H1 (cell line): ENCODE data around the gene ARHGAP28. TPM values are rescaled to one million over a fixed set of nuclear protein-coding genes. Genes with fewer than 3 reads are reported as not detected.

Source experiments
- CTCF ChIA-PET: fragments of 300-600 bp; sonication (Branson Sonifier 250); formaldehyde crosslinking; loops from one replicate; lab custom pipeline; 2021; ENCODE audit not compliant: partially characterized antibody; lab: Charles Lee
- POLR2A ChIA-PET: fragments of 300-600 bp; sonication (Branson Sonifier 250); formaldehyde crosslinking; loops from one replicate; lab custom pipeline; 2021; ENCODE audit warnings: inconsistent platforms; ENCODE audit not compliant: partially characterized antibody; lab: Charles Lee
- DNase-seq, 2 experiments: peaks; one replicate each; pipeline versions ENCODE4 v3.0.0 to v3.0.0-alpha.2; 2010 to 2022; ENCODE audit warnings: low spot score in 2 of 2, low read depth in 1 of 2, mixed read lengths in 1 of 2
- FAIRE-seq: peaks from 2 replicates; lab custom pipeline; 2011; peaks lifted over from hg19 to GRCh38; lab: Jason Lieb, UNC
- H2AFZ ChIP-seq: 2 replicates; pipeline ENCODE4 v1.8.1; 2012; ENCODE audit warnings: low read length, inconsistent platforms
- H2AK5ac ChIP-seq: 2 replicates; pipeline ENCODE4 v1.6.1; 2013; ENCODE audit warnings: low read depth, low read length
- H2BK120ac ChIP-seq: replicated peaks from 2 replicates; pipeline ENCODE3; 2013; ENCODE audit warnings: low read depth, low read length, inconsistent platforms
- H2BK12ac ChIP-seq: 2 replicates; pipeline ENCODE4 v1.6.1; 2013; ENCODE audit warnings: low read depth, low read length
- H2BK15ac ChIP-seq: 2 replicates; pipeline ENCODE4 v1.6.1; 2013; ENCODE audit warnings: low read length
- H2BK20ac ChIP-seq: 2 replicates; pipeline ENCODE4 v1.6.1; 2013; ENCODE audit warnings: low read length
- H2BK5ac ChIP-seq: 2 replicates; pipeline ENCODE4 v1.6.1; 2013; ENCODE audit warnings: low read depth, low read length
- H3K14ac ChIP-seq: 2 replicates; pipeline ENCODE4 v1.6.1; 2013; ENCODE audit warnings: inconsistent platforms; ENCODE audit not compliant: insufficient read length
- H3K18ac ChIP-seq: 2 replicates; pipeline ENCODE4 v1.6.1; 2013; ENCODE audit warnings: low read length; ENCODE audit errors: extremely low read depth
- H3K23ac ChIP-seq: 2 replicates; pipeline ENCODE4 v1.6.1; 2013; ENCODE audit warnings: inconsistent platforms; ENCODE audit not compliant: insufficient read length
- H3K23me2 ChIP-seq: 2 replicates; pipeline ENCODE4 v1.6.1; 2013; ENCODE audit warnings: low read depth, low read length
- H3K27ac ChIP-seq: 2 replicates; pipeline ENCODE4 v1.6.1; 2011; ENCODE audit warnings: low read depth, low read length, inconsistent platforms
- H3K27me3 ChIP-seq, 4 experiments: replicated peaks in 1 of 4; 1 replicate in 1 of 4; 2 replicates in 3 of 4; pipeline versions ENCODE4 v1.6.1 to v1.8.1; 2011 to 2013; ENCODE audit warnings: low read length in 3 of 4, mild to moderate bottlenecking in 3 of 4, inconsistent platforms in 2 of 4, mixed read lengths in 2 of 4, moderate library complexity in 1 of 4; ENCODE audit not compliant: control insufficient read depth in 3 of 4, insufficient read depth in 3 of 4; ENCODE audit errors: extremely low read depth in 1 of 4
- H3K36me3 ChIP-seq, 4 experiments: 2 replicates each; pipeline versions ENCODE4 v1.6.1 to v1.8.1; 2011 to 2013; ENCODE audit warnings: mild to moderate bottlenecking in 4 of 4, low read length in 3 of 4, moderate library complexity in 2 of 4, control low read depth in 1 of 4, inconsistent platforms in 1 of 4; ENCODE audit not compliant: insufficient read depth in 4 of 4, control insufficient read depth in 2 of 4
- H3K4ac ChIP-seq: replicated peaks from 2 replicates; pipeline ENCODE3; 2013; ENCODE audit warnings: low read length, low read depth, mixed read lengths, inconsistent platforms; ENCODE audit not compliant: insufficient read length
- H3K4me1 ChIP-seq, 4 experiments: replicated peaks in 1 of 4; 1 replicate in 1 of 4; 2 replicates in 3 of 4; pipeline versions ENCODE4 v1.6.1 to v1.8.1; 2011 to 2013; ENCODE audit warnings: low read length in 3 of 4, inconsistent platforms in 2 of 4, mixed read lengths in 1 of 4; ENCODE audit not compliant: insufficient read depth in 4 of 4, control insufficient read depth in 3 of 4
- H3K4me2 ChIP-seq, 2 experiments: 2 replicates each; pipeline versions ENCODE4 v1.6.1 to v1.8.1; 2011 to 2013; ENCODE audit warnings: low read depth in 2 of 2, low read length in 2 of 2, control low read depth in 1 of 2, inconsistent platforms in 1 of 2, mild to moderate bottlenecking in 1 of 2; ENCODE audit not compliant: insufficient read depth in 1 of 2
- H3K4me3 ChIP-seq, 4 experiments: fragments of 200-600, 300-600 bp in 1 of 4; sonication (generic), shearing (Covaris generic), sonication (Bioruptor Twin) in 1 of 4; 2 replicates each; pipeline versions ENCODE4 v1.5.1 to v1.8.1; 2011 to 2016; ENCODE audit warnings: low read length in 4 of 4, low read depth in 3 of 4, control low read depth in 2 of 4, inconsistent platforms in 2 of 4, mild to moderate bottlenecking in 2 of 4, mixed read lengths in 1 of 4, moderate library complexity in 1 of 4; ENCODE audit not compliant: insufficient read depth in 2 of 4; ENCODE audit errors: extremely low read depth in 1 of 4
- H3K56ac ChIP-seq: replicated peaks from 2 replicates; pipeline ENCODE3; 2013; ENCODE audit warnings: low read depth, mild to moderate bottlenecking, mixed read lengths, low read length, inconsistent platforms; ENCODE audit not compliant: insufficient read length
- H3K79me1 ChIP-seq: 2 replicates; pipeline ENCODE4 v1.6.1; 2013; ENCODE audit warnings: low read depth, low read length, control low read depth
- H3K79me2 ChIP-seq, 2 experiments: 2 replicates each; pipeline versions ENCODE4 v1.6.1 to v1.8.1; 2012 to 2013; ENCODE audit warnings: low read length in 2 of 2, mild to moderate bottlenecking in 2 of 2, inconsistent platforms in 1 of 2; ENCODE audit not compliant: insufficient read depth in 2 of 2, control insufficient read depth in 1 of 2
- H3K9ac ChIP-seq, 4 experiments: replicated peaks in 1 of 4; 1 replicate in 1 of 4; 2 replicates in 3 of 4; pipeline versions ENCODE4 v1.6.1 to v1.8.1; 2011 to 2013; ENCODE audit warnings: low read depth in 3 of 4, low read length in 3 of 4, control low read depth in 2 of 4, mild to moderate bottlenecking in 2 of 4, moderate library complexity in 2 of 4, inconsistent platforms in 1 of 4; ENCODE audit errors: extremely low read depth in 1 of 4
- H3K9me3 ChIP-seq, 2 experiments: 2 replicates each; pipeline versions ENCODE4 v1.6.1 to v1.8.1; 2012 to 2013; ENCODE audit warnings: mild to moderate bottlenecking in 2 of 2, moderate library complexity in 2 of 2, control low read depth in 1 of 2, inconsistent platforms in 1 of 2, low read depth in 1 of 2, low read length in 1 of 2, mixed read lengths in 1 of 2; ENCODE audit not compliant: insufficient read depth in 2 of 2
- H4K20me1 ChIP-seq, 2 experiments: replicated peaks in 1 of 2; 2 replicates each; pipeline versions ENCODE3 to v1.8.1; 2011 to 2013; ENCODE audit warnings: inconsistent platforms in 2 of 2, low read length in 2 of 2, mild to moderate bottlenecking in 1 of 2; ENCODE audit not compliant: insufficient read depth in 2 of 2, control insufficient read depth in 1 of 2
- H4K5ac ChIP-seq: 2 replicates; pipeline ENCODE4 v1.6.1; 2013; ENCODE audit warnings: low read length, low read depth, mixed read lengths, inconsistent platforms; ENCODE audit not compliant: insufficient read length
- H4K8ac ChIP-seq: 2 replicates; pipeline ENCODE4 v1.8.0; 2013; ENCODE audit warnings: mild to moderate bottlenecking, moderate library complexity, low read length, inconsistent platforms; ENCODE audit not compliant: insufficient read depth; ENCODE audit errors: extremely low read depth
- H4K91ac ChIP-seq: replicated peaks from 2 replicates; pipeline ENCODE3; 2013; ENCODE audit warnings: low read length, mixed read lengths, inconsistent platforms; ENCODE audit not compliant: insufficient read length
- BCL11A ChIP-seq, 2 experiments: IDR thresholded peaks; one replicate each; pipeline ENCODE4 v1.6.1; 2011; ENCODE audit warnings: low read depth in 2 of 2, low read length in 2 of 2, mild to moderate bottlenecking in 2 of 2
- BRCA1 ChIP-seq: IDR thresholded peaks from 2 replicates; pipeline ENCODE4 v1.6.1; 2012; ENCODE audit warnings: low read depth, low read length, improper control_type of control experiment
- CREB1 ChIP-seq: IDR thresholded peaks from 2 replicates; pipeline ENCODE4 v1.6.1; 2012; ENCODE audit warnings: inconsistent platforms
- EGR1 ChIP-seq: IDR thresholded peaks from 2 replicates; pipeline ENCODE4 v1.6.1; 2011; ENCODE audit warnings: low read depth, low read length, borderline replicate concordance
- EP300 ChIP-seq, 2 experiments: IDR thresholded peaks; 1 replicate in 1 of 2; 2 replicates in 1 of 2; pipeline ENCODE4 v1.6.1; 2011 to 2012; ENCODE audit warnings: low read depth in 2 of 2, low read length in 2 of 2, mild to moderate bottlenecking in 2 of 2, borderline replicate concordance in 1 of 2, inconsistent platforms in 1 of 2, moderate library complexity in 1 of 2
- EZH2 ChIP-seq: fragments of 200-600 bp; sonication (generic); IDR thresholded peaks from 2 replicates; pipeline ENCODE4 v1.7.1; 2012; ENCODE audit warnings: low read depth, mild to moderate bottlenecking, moderate library complexity, low read length, inconsistent platforms; ENCODE audit not compliant: severe bottlenecking
- JUN ChIP-seq: IDR thresholded peaks from 2 replicates; pipeline ENCODE4 v1.6.1; 2011; ENCODE audit warnings: low read depth, mild to moderate bottlenecking, improper control_type of control experiment, low read length
- JUND ChIP-seq: IDR thresholded peaks from 2 replicates; pipeline ENCODE4 v1.6.1; 2011; ENCODE audit warnings: mild to moderate bottlenecking, improper control_type of control experiment, low read length
- KDM5A ChIP-seq: fragments of 200-600 bp; IDR thresholded peaks from 2 replicates; pipeline ENCODE4 v1.7.1; 2012; ENCODE audit warnings: mild to moderate bottlenecking, low read length, inconsistent platforms, mixed read lengths
- MAFK ChIP-seq: IDR thresholded peaks from 2 replicates; pipeline ENCODE4 v1.6.1; 2012; ENCODE audit warnings: low read depth, mild to moderate bottlenecking, improper control_type of control experiment, low read length
- NRF1 ChIP-seq: IDR thresholded peaks from 2 replicates; pipeline ENCODE4 v1.6.1; 2011; ENCODE audit warnings: mild to moderate bottlenecking, low read depth, low read length, improper control_type of control experiment
- POLR2A ChIP-seq, 2 experiments: IDR thresholded peaks; 1 replicate in 1 of 2; 2 replicates in 1 of 2; pipeline ENCODE4 v1.6.1; 2011; ENCODE audit warnings: low read depth in 2 of 2, low read length in 2 of 2, mild to moderate bottlenecking in 2 of 2; ENCODE audit errors: control extremely low read depth in 1 of 2
- SIRT6 ChIP-seq: IDR thresholded peaks from one replicate; pipeline ENCODE4 v1.7.1; 2012; ENCODE audit warnings: low read length, inconsistent platforms
- SP1 ChIP-seq: IDR thresholded peaks from 2 replicates; pipeline ENCODE4 v1.6.1; 2011; ENCODE audit warnings: low read depth, low read length
- SRF ChIP-seq: IDR thresholded peaks from 2 replicates; pipeline ENCODE4 v1.6.1; 2011; ENCODE audit warnings: mild to moderate bottlenecking, low read depth, low read length, moderate library complexity
- WGBS, 2 experiments: shearing (Covaris generic) in 1 of 2; methylation state at CpG; one replicate each; pipeline versions ENCODE4 v1.1.6 to v1.1.7; 2013 to 2015; ENCODE audit warnings: low lambda C conversion rate in 2 of 2, mixed read lengths in 2 of 2, inconsistent platforms in 1 of 2, low coverage in 1 of 2, missing lambda C conversion rate in 1 of 2; ENCODE audit not compliant: insufficient replicate concordance in 2 of 2, insufficient coverage in 1 of 2, insufficient read length in 1 of 2; ENCODE audit errors: extremely low coverage in 1 of 2, missing lambda C conversion rate in 1 of 2; 5-methylcytosine and 5-hydroxymethylcytosine counted together
- polyA plus RNA-seq, 7 experiments: library from polyadenylated mRNA; depleted of rRNA in 3 of 7; stranded (reverse) in 5 of 7; unstranded in 2 of 7; fragments of >200 nt in 5 of 7; fragments of 200-250 nt in 2 of 7; gene quantifications; 1 replicate in 5 of 7; 2 replicates in 1 of 7; 4 replicates in 1 of 7; pipeline versions ENCODE4 v1.2.1 to v1.2.3, GENCODE V29; 2011 to 2013; ENCODE audit warnings: missing spikeins in 2 of 7, mixed read lengths in 2 of 7
- total RNA-seq: library from RNA; stranded (reverse); fragmentation: NEBNext Ultra II Directional; extraction: Animal tissue kit (Norgen Biotek cat#: 25700); gene quantifications from 2 replicates; pipeline ENCODE4 v1.2.1, GENCODE V29; 2021

The ARHGAP28 gene
- total and polyA plus RNA-seq, 2 of the 8 experiments (the other 6 are each of a cell fraction or from before 2014, with no cell fraction given): 2.9 to 14.4 TPM

DNA sequence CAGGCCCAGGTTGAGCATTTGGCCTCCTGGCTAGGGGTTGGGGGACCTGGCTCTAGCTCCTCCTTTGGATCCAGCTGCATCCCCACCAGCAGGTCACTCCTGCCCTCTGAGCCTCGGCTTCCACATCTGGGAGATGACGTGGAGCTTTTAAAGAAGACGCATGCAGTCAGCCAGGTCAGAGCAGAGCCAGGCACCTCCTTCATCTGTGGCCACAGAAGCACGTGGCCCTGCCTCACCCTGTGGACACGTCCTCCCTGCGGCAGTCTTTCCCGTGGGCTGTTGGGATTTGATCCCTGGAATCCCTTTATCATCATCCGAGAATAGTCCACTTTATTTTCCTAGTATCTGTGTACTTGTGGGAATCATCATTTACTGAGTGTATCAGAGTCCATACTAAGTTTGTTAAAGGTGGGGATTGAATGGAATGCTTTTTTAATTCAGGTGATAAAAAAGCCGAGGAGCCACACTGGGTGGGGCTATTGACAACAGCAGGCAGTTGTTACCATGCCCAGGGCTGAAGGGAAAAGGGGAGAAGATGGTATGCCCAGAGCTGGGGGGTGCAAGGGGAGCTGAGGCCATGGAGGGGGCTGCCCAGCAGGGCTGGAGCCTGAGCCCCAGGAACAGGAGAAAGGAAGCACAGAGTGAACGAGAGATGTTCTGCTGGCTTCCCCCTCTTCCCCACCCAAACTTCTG, 218.0 kb downstream of the ARHGAP28 start:
- Histone ChIP-seq H3K9ac (no peak overlapping the region), H3K27ac (no peak overlapping the region), H4K5ac (no peak overlapping the region), H3K36me3 (peaks cover 8 to 23% (median 15%) of the 10 kb centered on the region in 4 experiments; a peak in 7 of 8 replicates), H3K27me3 (no peaks in the 10 kb centered on the region), H3K4me2 (no peak overlapping the region), H4K91ac (no peak overlapping the region), H3K18ac (no peak overlapping the region), H3K79me2 (no peaks in the 10 kb centered on the region), H2AFZ (no peak overlapping the region), H2BK5ac (no peak overlapping the region), H3K14ac (no peak overlapping the region), H3K56ac (no peak overlapping the region), H2BK15ac (no peak overlapping the region), H4K8ac (no peak overlapping the region), H3K4me3 (no peak overlapping the region), H3K23me2 (no peaks in the 10 kb centered on the region), H2BK120ac (no peak overlapping the region), H3K9me3 (no peaks in the 10 kb centered on the region), H3K4me1 (no peaks in the 10 kb centered on the region), H4K20me1 (peaks cover 0 to 4% of the 10 kb centered on the region in 2 experiments), H2BK20ac (no peak overlapping the region), H3K4ac (no peak overlapping the region), H2AK5ac (no peak overlapping the region), H3K79me1 (no peaks in the 10 kb centered on the region), H3K23ac (no peak overlapping the region), H2BK12ac (no peak overlapping the region)
- TF ChIP-seq POLR2A (IDR thresholded peaks at IDR 0.05; ENCODE audit: control extremely low read depth in 1 of 2, low read depth in 2 of 2, low read length in 2 of 2) (no peak), SP1 (no peak), EP300 (IDR thresholded peaks at IDR 0.05; ENCODE audit: borderline replicate concordance in 1 of 2, low read depth in 2 of 2, low read length in 2 of 2) (no peak), EZH2 (no peak), BCL11A (IDR thresholded peaks at IDR 0.05; ENCODE audit: low read depth in 2 of 2, low read length in 2 of 2) (no peak), NRF1 (no peak), KDM5A (no peak), MAFK (no peak), CREB1 (no peak), SRF (no peak), JUND (no peak), EGR1 (no peak), BRCA1 (no peak), JUN (no peak), SIRT6 (no peak)
- no peak for DNase-seq
- FAIRE-seq: no peak
- CTCF ChIA-PET: interaction anchor here (1.5 to 2.9 kb wide), 2 partner anchors 13 to 217 kb away, joined by 5 to 6 read pairs; no protein-coding TSS in a partner anchor
- WGBS, 2 experiments: 93% methylated on average over 10 of the region's 10 CpGs; no CpG with 5 or more reads in 1 of the 2 experiments
- POLR2A ChIA-PET: interaction anchor here (0.7 to 1.3 kb wide), 3 partner anchors 27 to 378 kb away, joined by 3 read pairs; no protein-coding TSS in a partner anchor
